ENCODE results near the gene DENND2D. TPM values are rescaled to one million over a fixed set of nuclear protein-coding genes. Genes with fewer than 3 reads are reported as not detected.

The DENND2D gene
- total and polyA plus RNA-seq, 9 of the 15 experiments (the other 6 are each of a cell fraction or from before 2014, with no cell fraction given) = 0.08 to 0.44 (median 0.13) TPM; not detected in 6

DNA sequence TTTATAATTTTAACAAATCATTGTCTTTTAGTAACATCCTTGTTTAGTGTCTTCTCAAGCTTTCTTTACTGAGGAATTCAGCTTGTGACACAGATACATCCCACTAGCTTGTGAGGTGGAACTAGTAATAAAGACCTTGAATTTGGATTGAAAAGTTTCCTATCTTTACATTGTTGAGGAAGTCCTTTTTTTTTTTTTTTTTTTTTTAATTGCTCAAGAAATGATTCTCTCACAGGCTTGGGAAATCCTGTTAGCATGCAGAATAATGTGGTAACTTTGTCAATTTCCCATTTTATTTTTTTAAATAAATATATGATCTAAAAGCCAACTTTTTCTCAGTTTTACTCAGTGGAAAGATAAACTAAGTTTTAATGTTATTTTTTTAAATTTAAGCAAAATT is 15.8 kb downstream of the DENND2D start:
- no peak overlapping the region for H3K9ac ChIP-seq (ENCODE audit: insufficient read depth in 1 of 2, low read depth in 2 of 2, low read length in 2 of 2)
- ChIA-PET CTCF (ENCODE audit: low intra/inter-chr PET ratio) (no interaction called here), POLR2A (interaction anchor here (0.7 kb wide), 1 partner anchor 8 kb away, joined by 3 read pairs; no protein-coding TSS in a partner anchor)
- intact Hi-C loops (cut with micrococcal nuclease) = no loop called here
- H3K4me3 ChIP-seq = no peak overlapping the region
- H3K4me2 ChIP-seq (ENCODE audit: insufficient read depth, low read length) = no peak overlapping the region
- H2AFZ ChIP-seq (ENCODE audit: low read depth, low read length) = no peak overlapping the region
- H3K27ac ChIP-seq (ENCODE audit: extremely low read depth, low read depth, low read length) = no peak overlapping the region
- TF ChIP-seq CCAR2 (IDR thresholded peaks at IDR 0.05; ENCODE audit: low read depth, low read length) (no peak), FOXA1 (IDR thresholded peaks at IDR 0.05; ENCODE audit: borderline replicate concordance) (no peak), U2AF1 (optimal IDR thresholded peaks at IDR 0.05; ENCODE audit: low read depth, low read length) (no peak), ZNF174 (CRISPR knock-in tag; IDR thresholded peaks at IDR 0.05) (no peak)
- TF ChIP-seq, protein P1, sequence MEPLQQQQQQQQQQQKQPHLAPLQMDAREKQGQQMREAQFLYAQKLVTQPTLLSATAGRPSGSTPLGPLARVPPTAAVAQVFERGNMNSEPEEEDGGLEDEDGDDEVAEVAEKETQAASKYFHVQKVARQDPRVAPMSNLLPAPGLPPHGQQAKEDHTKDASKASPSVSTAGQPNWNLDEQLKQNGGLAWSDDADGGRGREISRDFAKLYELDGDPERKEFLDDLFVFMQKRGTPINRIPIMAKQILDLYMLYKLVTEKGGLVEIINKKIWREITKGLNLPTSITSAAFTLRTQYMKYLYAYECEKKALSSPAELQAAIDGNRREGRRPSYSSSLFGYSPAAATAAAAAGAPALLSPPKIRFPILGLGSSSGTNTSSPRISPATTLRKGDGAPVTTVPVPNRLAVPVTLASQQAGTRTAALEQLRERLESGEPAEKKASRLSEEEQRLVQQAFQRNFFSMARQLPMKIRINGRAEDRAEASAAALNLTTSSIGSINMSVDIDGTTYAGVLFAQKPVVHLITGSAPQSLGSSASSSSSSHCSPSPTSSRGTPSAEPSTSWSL (CRISPR knock-in tag; IDR thresholded peaks at IDR 0.05; ENCODE audit: borderline replicate concordance) = no peak
- no peaks in the 10 kb centered on the region for H3K9me3 ChIP-seq (replicated peaks; ENCODE audit: control insufficient read depth, insufficient read depth, low read depth, low read length)
- FAIRE-seq (no peak), ATAC-seq (no peak), DNase-seq (ENCODE audit: extremely low read depth in 1 of 4, low spot score in 3 of 4) (no peak)
- H3K4me1 ChIP-seq (replicated peaks in 1 of 2; ENCODE audit: control insufficient read depth in 2 of 2, insufficient read depth in 2 of 2, low read length in 2 of 2) = no peaks in the 10 kb centered on the region
- peaks cover 60% of the 10 kb centered on the region for H3K36me3 ChIP-seq (ENCODE audit: control insufficient read depth, insufficient read depth, low read length)
- no TSS peak for BruUV-seq (replicated peaks)
- no peaks in the 10 kb centered on the region for H3K9me1 ChIP-seq (ENCODE audit: control insufficient read depth, insufficient read depth, low read length)
- no peaks in the 10 kb centered on the region for H3K27me3 ChIP-seq (ENCODE audit: control insufficient read depth in 2 of 2, insufficient read depth in 2 of 2, low read length in 2 of 2)
- in situ Hi-C loops (cut with MboI) = no loop called here
- no peaks in the 10 kb centered on the region for H4K20me1 ChIP-seq (replicated peaks; ENCODE audit: control insufficient read depth, insufficient read depth, low read length)
- no peaks in the 10 kb centered on the region for H3K79me2 ChIP-seq (ENCODE audit: control insufficient read depth, insufficient read depth, low read length)

Measured in K562 (cell line).